NCI-H2196 (cell line): ENCODE measurements around the gene L3MBTL4.
"Not testable (repeated sequence)": the region's sequence is repeated elsewhere in the genome, so short reads cannot be mapped to it uniquely, and the experiment has no call there.

ENCODE experiments used
- DNase-seq: peaks from one replicate; lab custom pipeline; 2025; ENCODE audit not compliant: unreplicated experiment; lab: John Stamatoyannopoulos, UW

Gene L3MBTL4

DNA sequence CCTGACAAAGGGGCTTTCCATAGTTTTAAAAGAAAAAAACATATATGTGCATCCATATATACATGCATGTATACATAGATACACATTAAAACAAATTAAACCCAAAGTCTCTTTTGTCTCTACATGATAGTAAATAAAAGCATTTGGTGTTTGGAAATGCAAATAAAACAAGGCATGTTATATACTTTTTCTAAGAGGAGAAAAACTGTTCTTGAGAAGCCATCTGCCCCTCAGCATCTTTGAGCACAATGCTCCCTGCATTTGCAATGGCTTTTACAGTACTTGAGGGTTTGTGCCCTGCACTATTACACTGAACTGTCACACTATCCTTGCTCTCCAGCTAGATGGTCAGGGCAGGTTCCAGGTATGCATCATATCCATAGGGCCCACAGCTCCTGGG, 210.2 kb downstream of the L3MBTL4 start:
- no peak for DNase-seq

DNA sequence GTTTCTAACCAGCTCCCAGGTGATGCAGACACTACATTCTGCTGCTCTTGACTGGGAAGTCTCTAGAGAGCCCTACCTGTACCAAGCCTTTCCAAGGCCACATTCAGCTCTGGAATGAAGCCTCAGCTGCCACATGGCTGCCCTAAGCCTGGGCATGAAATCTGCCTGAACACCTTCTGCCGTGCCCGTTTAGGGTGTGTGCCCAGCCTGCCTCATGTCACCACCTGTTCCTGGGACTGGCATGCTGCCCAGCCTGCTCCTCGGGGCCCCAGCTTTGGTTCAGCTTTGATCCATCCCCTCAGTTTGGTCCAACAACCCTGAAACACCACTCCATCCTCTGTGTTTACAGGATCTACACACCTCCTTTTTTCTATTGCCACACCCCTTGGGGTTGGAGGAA, 210.9 kb downstream of the L3MBTL4 start:
- DNase-seq = no peak

DNA sequence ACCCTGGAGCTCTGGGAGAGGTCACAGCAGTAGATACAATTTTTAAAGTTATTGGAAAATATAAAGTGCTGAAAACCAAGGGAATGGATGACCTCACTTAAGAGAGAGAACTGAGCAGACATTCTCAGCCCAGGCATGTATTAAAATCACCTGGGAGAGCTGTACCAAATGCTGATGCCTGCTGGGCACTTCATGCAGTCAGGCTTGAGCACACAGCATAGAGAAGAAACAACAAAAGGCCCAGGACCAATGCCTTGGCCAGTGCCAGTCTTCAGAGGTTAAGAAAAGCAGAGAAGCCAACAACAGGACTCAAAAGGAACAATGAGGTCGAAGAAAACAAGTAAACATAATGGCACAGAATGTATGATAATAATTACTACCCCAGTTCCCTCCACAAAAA, 211.8 kb downstream of the L3MBTL4 start:
- DNase-seq = no peak

DNA sequence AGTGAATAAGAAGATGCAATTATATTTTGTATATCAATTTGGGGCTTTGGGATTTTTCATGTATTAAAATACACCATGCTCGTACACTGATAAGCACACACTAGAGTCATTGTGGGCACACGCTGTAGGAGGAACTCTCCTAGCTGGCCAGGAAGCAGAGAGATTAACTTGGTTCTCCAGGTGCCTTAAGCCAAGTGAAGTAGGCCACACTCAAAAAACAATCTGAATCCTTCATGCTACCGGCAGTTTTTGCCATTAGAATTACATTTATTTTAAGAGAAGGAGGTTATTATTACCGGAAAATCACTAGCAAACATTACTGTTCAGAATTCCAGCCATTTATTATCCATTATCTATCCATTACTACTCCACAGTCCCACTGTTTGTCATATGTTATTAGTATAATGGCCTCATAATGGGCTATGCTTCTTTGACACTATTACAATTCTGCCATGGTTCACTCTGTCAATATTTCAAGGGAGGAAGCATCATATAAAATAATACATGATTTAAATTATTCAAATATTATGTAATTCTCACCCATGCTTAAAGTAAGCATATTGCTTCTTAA, 214.4 kb downstream of the L3MBTL4 start:
- DNase-seq = no peak

DNA sequence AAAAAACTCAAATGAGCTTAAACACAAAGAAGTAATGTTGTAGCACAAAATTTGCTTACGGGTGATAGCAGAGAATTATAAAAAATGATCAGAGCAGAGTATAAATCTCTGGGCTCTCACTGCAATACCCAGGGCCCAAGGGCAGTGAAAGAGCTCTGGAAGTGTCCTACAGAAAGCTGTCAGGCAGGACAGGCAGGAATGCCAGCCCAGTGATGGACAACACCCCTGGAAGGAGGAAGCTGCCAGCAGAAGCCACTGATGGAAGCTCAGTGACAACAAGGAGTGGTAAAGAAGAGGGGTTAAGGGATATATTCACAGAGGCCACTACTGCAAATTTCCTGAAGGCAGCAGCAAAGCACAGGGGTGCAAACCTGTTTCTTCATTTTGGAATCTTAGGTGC, 214.9 kb downstream of the L3MBTL4 start:
- DNase-seq = no peak

DNA sequence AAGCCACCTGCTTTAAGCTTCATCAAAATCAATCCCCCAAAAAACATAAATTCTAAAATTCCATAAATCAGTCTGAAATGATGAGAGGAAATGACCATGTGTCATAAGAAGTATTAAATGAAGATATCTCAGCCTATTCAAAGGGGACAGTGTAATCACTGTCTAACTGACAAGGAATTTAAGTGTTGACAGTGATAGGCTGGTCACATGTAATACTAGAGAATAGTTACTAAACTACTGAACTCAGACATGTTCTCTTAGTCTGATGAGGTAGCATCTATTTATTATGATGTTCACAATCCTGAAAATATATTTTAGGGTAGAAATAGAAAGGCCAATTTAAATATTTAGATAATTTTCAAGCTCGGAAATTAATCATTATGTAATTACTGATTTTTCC, 216.1 kb downstream of the L3MBTL4 start:
- no peak for DNase-seq

DNA sequence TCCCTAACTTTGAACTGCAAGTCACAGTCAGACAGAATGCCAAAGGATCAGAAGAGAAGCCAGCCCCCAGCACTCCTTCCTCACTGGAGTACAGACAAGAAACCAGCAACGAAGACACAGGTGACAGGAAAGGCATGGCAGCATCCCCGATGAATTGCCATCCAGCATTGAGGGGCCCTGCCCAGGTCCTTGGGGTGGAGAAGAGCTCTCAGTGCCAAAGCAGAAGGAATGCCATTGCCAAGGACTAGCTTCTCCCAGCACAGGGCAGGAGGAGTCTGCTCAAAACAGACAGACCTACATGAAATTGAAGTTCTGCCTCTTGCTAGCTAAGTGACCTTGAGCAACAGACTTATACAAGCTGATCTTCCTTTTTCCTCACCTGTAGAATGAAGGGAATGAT, 220.1 kb downstream of the L3MBTL4 start:
- no peak for DNase-seq

DNA sequence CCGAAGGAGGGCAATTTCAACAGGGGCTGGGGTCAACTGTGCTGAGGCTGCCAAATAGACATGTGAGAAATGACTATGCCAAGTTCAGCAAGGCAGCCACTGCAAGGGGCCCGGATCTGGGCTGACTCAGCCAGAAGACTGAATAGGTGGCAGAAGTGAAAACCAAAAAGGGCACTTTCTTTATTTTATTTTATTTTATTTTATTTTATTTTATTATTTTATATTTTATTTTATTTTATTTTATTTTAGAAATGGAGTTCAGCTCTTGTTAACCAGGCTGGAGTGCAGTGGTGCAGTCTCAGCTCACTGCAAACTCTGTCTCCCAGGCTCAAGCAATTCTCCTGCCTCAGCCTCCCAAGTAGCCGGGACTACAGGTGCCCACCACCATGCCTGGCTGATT, 228.9 kb downstream of the L3MBTL4 start:
- DNase-seq = not testable (repeated sequence)

DNA sequence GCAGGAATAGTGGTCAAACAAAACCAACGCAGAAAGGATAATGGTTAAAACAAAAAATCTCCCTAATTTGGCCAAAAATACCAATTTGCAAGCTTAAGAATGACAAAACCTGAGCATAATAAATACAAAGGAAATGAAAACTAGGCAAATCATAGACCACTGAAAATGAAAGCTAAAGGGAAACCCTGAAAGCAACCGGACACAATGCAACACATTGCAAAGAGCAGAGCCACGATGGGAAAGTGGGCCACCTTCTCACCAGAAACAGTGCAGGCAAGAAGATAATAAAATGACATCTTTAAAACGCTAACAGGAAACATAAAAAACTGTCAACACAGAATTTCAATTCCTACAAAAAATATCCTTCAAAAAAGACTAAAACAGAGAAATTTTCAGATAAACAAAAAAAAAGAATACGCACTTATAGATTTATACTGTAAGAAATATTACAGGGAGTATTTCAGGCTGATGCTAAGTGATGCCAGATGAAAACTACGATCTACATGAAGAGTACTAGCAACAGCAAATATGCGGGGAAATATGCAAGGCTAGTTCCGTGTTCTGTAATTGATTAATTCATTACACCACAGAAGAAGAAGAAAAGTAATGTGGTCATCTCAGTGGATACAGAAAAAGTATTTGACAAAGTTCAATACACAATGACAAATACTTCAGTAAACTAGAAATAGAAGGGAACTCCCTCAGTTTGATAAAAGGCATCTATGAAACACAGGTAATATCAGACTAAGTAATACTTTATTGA, 239.5 kb downstream of the L3MBTL4 start:
- no peak for DNase-seq

DNA sequence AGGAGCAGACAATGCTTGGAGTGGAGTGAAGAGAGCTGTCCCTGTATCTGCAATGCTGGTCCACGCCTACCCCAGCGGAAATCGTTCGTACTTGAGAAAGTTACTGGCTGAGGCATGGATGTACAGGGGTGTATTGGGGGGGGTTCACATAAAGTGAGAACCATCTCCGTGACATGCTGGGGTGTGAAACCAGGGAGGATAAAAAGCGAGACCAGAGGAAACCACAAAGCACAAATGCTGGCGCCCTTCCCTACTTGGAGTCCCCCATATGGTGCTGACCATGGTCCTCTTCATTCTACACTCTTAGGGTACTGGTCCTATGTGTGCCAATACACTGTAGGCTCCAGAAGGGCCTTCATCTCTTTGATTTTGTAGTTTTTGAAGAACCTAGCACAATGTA, 244.1 kb downstream of the L3MBTL4 start:
- DNase-seq = no peak

DNA sequence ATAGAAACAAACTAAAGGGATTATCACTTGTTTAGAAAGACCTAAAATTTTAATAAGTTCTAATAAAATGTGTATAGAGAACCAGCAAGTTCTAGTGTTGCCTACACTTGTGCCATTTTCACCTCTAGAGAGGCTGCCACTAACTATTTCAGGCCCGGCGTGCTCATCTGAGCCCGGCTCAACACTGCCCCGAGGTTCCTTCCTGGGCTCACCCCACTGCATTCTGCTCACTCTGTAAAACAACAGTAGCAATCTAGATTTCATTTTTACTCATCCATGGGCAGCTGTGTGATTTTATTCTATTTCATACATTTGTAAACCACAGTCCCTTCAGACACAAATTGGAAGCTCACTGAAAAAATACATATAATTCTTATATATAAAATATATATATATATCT, 253.2 kb downstream of the L3MBTL4 start:
- no peak for DNase-seq

DNA sequence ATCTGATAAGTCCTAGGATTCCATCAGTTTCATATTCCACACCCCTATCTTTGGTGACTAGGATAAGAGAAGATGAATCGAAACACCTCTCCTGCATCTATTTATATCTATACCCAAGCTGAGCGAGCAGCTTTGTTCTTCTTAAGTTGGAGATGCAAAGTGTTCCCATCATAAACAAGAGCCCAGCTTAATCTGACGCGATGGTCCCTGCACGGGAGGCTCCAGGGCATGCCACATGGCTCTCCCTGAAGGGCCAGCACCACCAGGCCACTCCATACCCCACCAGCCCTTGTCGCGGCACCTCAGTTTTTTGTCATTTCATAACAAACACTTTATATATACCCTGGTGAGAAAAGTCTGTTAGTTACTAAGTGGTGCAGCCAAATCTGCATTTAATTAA, 255.3 kb downstream of the L3MBTL4 start:
- no peak for DNase-seq

DNA sequence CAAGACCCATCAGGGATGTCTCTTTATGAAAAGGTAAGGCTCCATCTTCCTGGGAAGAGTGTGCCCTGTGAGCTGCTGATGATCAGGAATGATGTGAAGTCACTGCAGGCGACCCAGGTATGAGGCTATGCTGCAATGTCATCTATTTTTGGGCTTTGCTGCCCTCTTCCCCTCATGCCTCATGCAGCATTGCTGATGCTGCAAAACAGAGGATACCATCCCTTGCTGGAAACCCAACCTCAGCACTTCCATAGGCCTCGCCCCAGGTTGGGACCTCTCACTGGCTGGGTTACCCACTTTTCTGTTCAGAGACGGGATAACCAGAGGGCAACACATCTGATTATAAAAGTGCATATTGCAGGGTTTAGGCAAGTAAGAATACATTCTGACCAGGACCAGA, 255.8 kb downstream of the L3MBTL4 start:
- DNase-seq = no peak

DNA sequence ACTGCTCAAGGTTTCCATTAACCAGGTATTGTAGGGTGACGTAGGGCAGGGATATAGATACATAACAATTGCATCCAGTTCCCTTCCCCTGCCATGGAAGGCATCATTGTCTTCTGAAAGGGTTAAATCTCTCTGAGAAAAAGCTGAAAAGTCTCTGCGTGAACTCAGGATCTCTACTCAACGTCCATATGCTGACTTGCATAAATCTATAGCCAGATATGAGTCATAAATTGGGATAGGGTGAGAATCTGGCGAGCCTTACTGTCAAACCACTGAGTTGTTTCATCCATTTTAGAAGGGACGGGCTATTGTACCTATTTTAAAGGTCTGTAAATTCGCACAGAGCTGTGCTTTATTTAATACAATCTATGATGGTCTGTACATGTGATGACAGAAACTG, 258.3 kb downstream of the L3MBTL4 start:
- no peak for DNase-seq

DNA sequence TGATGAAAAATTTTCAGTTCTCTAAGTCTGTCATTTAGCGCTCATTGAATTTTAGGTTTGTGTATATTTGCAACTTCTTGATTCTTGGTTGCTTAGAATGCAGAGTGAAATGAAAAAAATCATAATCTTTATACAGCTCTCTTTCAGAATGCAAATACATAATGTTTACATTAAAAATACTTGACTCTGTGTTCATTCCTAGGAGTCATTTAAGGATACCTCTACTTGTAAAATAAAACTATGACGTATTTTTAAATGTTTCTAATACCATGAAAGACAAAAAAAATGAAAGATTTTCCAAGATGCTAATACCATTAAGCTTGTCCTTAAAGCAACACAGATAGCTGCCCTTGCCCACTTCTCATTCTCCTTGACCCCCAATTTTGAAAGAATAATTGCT, 259.0 kb downstream of the L3MBTL4 start:
- DNase-seq = no peak

DNA sequence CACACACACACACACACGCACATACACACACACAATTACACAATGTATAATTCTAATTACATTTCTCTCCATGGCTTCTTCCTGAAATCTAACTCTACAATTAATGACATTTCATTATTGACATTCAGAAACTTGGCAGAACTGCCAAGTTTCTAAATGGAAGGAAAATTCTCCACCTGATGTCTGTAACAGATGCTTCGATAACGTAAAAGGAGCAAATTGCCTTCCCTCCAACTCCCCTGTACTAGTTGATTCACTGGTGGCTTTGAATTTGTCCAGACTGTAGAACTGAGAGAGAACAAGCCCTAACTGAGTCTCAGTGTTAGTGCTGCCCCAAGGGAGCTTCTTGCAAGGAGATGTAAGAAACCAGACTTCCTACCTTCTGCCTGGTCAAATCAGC, 264.3 kb downstream of the L3MBTL4 start:
- no peak for DNase-seq

DNA sequence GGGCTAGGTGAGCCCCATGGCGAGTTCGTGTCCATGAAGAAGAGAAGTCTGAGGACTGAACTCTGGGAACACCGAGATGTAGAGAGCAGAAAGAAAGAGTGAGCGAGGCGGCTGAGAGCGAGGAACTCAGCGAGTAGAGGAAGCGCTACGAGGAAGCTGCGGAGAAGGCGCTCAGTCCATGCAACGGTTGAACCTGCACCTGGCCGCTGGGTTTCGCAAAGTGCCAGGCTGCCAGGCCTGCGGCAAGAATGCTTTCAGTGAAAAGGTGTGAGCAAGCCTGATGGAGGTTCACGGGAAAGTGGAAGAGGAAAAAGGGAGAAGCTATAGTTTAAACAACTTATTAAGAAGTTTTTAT, 268.4 kb downstream of the L3MBTL4 start:
- no peak for DNase-seq

DNA sequence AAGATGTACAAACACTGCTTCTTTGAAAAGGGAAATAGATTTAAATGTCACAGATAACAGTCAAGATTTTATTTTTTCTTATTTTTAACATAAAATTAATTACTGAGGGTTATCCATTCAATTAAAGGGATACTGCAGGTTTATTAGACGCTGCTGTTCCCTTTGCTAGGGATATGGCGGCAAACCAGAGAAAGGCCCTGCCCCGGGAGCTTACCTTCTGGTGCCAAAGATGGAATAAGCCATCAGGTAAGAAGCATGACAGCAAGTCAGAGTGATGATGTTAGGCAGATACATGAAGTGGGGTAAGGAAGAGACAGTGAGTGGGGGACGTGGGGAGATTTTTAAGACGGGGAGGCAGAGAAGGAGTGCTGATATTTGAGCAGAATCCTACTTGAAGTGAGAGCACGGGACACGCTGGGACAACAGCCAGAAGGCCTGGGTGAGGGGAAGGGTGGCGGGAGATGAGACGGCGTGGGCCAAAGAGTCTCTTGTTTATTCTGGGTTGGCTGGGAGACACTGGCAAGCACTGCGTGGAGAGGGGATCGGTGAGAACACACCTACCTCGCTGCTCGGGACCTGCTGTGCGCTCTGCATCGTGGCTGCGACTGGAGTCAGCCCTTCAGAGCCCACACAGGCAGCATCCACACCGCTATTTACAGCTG, 268.9 kb downstream of the L3MBTL4 start:
- DNase-seq = no peak

DNA sequence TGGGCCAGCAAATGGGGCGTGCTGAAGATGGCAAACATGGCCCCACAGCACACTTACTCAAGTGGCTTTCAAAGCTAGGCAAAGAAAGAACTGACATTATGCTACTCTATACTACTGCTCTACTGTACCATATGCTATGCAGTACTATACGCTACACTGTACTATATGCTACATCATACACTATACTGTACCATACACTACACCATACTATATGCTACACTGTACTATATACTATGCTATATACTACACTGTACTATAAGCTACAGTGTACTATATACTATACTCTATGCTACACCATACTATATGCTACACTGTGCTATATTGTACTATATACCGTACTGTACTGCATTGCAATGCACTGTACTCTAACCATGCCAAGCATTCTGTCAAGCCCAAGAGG, 275.7 kb downstream of the L3MBTL4 start:
- no peak for DNase-seq

DNA sequence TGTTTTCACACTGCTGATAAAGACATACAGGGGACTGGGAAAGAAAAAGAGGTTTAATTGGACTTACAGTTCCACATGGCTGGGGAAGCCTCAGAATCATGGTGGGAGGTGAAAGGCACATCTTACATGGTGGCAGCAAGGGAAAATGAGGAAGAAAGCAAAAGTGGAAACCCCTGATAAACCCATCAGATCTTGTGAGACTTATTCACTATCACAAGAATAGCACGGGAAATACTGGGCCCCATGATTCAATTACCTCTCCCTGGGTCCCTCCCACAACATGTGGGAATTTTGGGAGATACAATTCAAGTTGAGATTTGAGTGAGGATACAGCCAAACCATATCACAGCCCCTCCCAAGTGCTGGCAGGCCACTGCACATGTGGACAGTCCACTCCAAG, 278.8 kb downstream of the L3MBTL4 start:
- not testable (repeated sequence) for DNase-seq

DNA sequence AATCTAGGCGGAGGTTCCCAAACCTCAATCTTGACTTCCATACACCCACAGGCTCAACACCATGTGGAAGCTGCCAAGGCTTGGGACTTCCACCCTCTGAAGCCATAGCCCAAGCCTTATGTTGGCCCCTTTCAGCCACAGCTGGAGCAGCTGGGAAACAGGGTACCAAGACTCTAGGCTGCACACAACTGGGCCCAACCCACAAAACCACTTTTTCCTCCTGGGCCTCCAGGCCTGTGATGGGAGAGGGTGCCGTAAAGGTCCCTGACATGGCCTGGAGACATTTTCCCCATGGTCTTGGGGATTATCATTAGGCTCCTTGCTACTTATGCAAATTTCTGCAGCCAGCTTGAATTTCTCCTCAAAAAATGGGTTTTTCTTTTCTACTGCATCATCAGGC, 279.7 kb downstream of the L3MBTL4 start:
- DNase-seq = not testable (repeated sequence)

DNA sequence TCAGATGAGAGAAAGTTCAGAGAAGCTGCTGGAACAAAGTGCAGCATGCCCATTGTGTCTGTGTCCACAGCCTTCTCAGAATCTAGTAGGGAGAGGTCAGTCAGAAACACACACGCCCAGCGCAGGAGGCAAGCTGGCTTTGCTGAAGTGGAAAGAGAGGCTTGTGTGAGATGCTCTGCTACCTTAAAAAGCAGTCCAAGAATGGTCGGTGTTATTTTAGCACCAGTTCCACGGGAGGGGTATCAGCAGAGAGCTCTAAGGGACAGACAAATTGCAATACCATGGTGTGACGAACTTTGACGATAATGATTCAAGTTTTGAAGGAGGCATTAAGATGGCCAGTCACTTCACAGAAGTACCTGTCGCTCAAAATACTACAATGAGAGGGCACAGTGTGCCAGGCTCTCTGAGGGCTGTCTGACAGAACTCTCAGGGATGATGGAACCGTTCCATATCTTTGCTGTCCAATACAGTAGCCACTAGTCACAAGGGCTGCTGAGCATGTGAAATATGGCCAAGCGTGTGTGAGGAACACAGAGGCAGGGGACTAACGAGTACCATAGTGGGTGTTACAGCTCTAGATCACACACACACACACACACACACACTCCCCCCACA, 281.9 kb downstream of the L3MBTL4 start:
- DNase-seq = no peak
